Endothelial cell of umbilical vein (primary cell): ENCODE measurements around the gene PAK6. TPM values are rescaled to one million over a fixed set of nuclear protein-coding genes. Genes with fewer than 3 reads are reported as not detected.

ENCODE experiments used
- BruUV-seq: library from RNA; stranded (reverse); fragments of 400-500 nt; replicated peaks from 2 replicates; lab custom pipeline; 2021; lab: Mats Ljungman, UMichigan
- CTCF ChIA-PET: fragments of 300-600, 350-600 bp; sonication (Branson Sonifier 250); formaldehyde crosslinking; loops from one replicate; lab custom pipeline; 2021; ENCODE audit warnings: antibody characterized with exemption, inconsistent platforms; lab: Charles Lee
- POLR2A ChIA-PET: fragments of 300-600, 350-600 bp; sonication (Branson Sonifier 250); formaldehyde crosslinking; loops from one replicate; lab custom pipeline; 2021; ENCODE audit warnings: antibody characterized with exemption, inconsistent platforms; lab: Charles Lee
- DNase-seq: peaks from one replicate; pipeline ENCODE4 v3.0.0-alpha.2; 2011; ENCODE audit warnings: low read depth, low spot score
- FAIRE-seq: peaks from 2 replicates; lab custom pipeline; 2011; peaks lifted over from hg19 to GRCh38; lab: Jason Lieb, UNC
- H2AFZ ChIP-seq: 2 replicates; pipeline ENCODE4 v1.6.0; 2012; ENCODE audit warnings: low read depth, low read length, control low read depth, inconsistent platforms
- H3K27ac ChIP-seq: 2 replicates; pipeline ENCODE4 v1.5.1; 2011; ENCODE audit warnings: low read depth, mild to moderate bottlenecking, control low read depth, low read length, moderate library complexity; ENCODE audit not compliant: insufficient read depth
- H3K27me3 ChIP-seq, 2 experiments: 2 replicates each; pipeline versions ENCODE4 v1.6.0 to v1.6.1; 2011; ENCODE audit warnings: low read length in 2 of 2, mixed read lengths in 1 of 2; ENCODE audit not compliant: control insufficient read depth in 2 of 2, insufficient read depth in 2 of 2
- H3K36me3 ChIP-seq, 2 experiments: 2 replicates in 1 of 2; 3 replicates in 1 of 2; pipeline ENCODE4 v1.5.1; 2011; ENCODE audit warnings: low read length in 2 of 2, mild to moderate bottlenecking in 1 of 2, moderate library complexity in 1 of 2; ENCODE audit not compliant: control insufficient read depth in 2 of 2, insufficient read depth in 2 of 2; ENCODE audit errors: extremely low read depth in 1 of 2
- H3K4me1 ChIP-seq: 3 replicates; pipeline ENCODE4 v1.5.1; 2011; ENCODE audit warnings: mild to moderate bottlenecking, low read length; ENCODE audit not compliant: control insufficient read depth, insufficient read depth; ENCODE audit errors: extremely low read depth
- H3K4me2 ChIP-seq: 2 replicates; pipeline ENCODE4 v1.6.1; 2011; ENCODE audit warnings: low read length, control low read depth, mixed read lengths; ENCODE audit not compliant: insufficient read depth
- H3K4me3 ChIP-seq, 3 experiments: fragments of 200-600 bp in 1 of 3; sonication (generic), shearing (Covaris generic) in 1 of 3; replicated peaks in 1 of 3; 2 replicates each; pipeline ENCODE4 v1.5.1; 2011 to 2016; ENCODE audit warnings: control low read depth in 3 of 3, low read length in 3 of 3, mild to moderate bottlenecking in 2 of 3, inconsistent platforms in 1 of 3, low read depth in 1 of 3, moderate library complexity in 1 of 3; ENCODE audit not compliant: insufficient read depth in 1 of 3
- H3K79me2 ChIP-seq: 2 replicates; pipeline ENCODE4 v1.6.0; 2012; ENCODE audit warnings: low read length, inconsistent platforms; ENCODE audit not compliant: control insufficient read depth, insufficient read depth
- H3K9ac ChIP-seq: replicated peaks from 2 replicates; pipeline ENCODE3; 2011; ENCODE audit warnings: low read length, control low read depth; ENCODE audit not compliant: insufficient read depth; ENCODE audit errors: extremely low read depth
- H3K9me1 ChIP-seq: replicated peaks from 3 replicates; pipeline ENCODE4 v1.6.0; 2011; ENCODE audit warnings: mild to moderate bottlenecking, low read length; ENCODE audit not compliant: control insufficient read depth, insufficient read depth; ENCODE audit errors: extremely low read depth
- H3K9me3 ChIP-seq: replicated peaks from 2 replicates; pipeline ENCODE4 v1.5.1; 2012; ENCODE audit warnings: low read length, inconsistent platforms; ENCODE audit not compliant: control insufficient read depth, insufficient read depth
- H4K20me1 ChIP-seq: replicated peaks from 2 replicates; pipeline ENCODE3; 2011; ENCODE audit warnings: mild to moderate bottlenecking, low read length; ENCODE audit not compliant: control insufficient read depth, insufficient read depth; ENCODE audit errors: extremely low read depth
- EZH2 ChIP-seq: IDR thresholded peaks from 2 replicates; pipeline ENCODE4 v1.6.1; 2012; ENCODE audit warnings: borderline replicate concordance, low read depth, mild to moderate bottlenecking, moderate library complexity, low read length, inconsistent platforms; ENCODE audit not compliant: severe bottlenecking
- FOS ChIP-seq: IDR thresholded peaks from 2 replicates; pipeline ENCODE4 v1.6.1; 2011; ENCODE audit warnings: mild to moderate bottlenecking, low read length, moderate library complexity, borderline replicate concordance; ENCODE audit not compliant: insufficient read depth
- POLR2A ChIP-seq: IDR thresholded peaks from 2 replicates; pipeline ENCODE4 v1.6.1; 2012; ENCODE audit warnings: low read depth, mild to moderate bottlenecking, control low read depth, low read length
- dilution Hi-C: fragments of 300-500 bp; cut with MboI; formaldehyde crosslinking; loops from one replicate; pipeline ENCODE4 v1.15.0; 2019; ENCODE audit warnings: low sequenced_read_pairs; ENCODE audit not compliant: extremely low pct_ligation_motif_present
- intact Hi-C: fragments of 100-400 bp; cut with micrococcal nuclease; formaldehyde crosslinking; loops from one replicate; pipeline ENCODE4 v1.10.0; 2022
- polyA plus RNA-seq, 4 experiments: library from polyadenylated mRNA; depleted of rRNA in 3 of 4; stranded (reverse) in 3 of 4; unstranded in 1 of 4; fragments of >200 nt; gene quantifications; 2 replicates each; pipeline versions ENCODE4 v1.2.1 to v1.2.3, GENCODE V29; 2011 to 2012; ENCODE audit warnings: missing spikeins in 1 of 4
- total RNA-seq: library from RNA; stranded (reverse); gene quantifications from 2 replicates; pipeline ENCODE4 v1.2.3, GENCODE V29; 2021
- TF ChIP-seq, protein P1 (sequence below), 2 donors: IDR thresholded peaks; 1 replicate in 1 of 2; 2 replicates in 1 of 2; pipeline ENCODE4 v1.5.1; 2011; ENCODE audit warnings: low read length in 2 of 2, mild to moderate bottlenecking in 2 of 2, moderate library complexity in 2 of 2, control low read depth in 1 of 2, inconsistent platforms in 1 of 2, low read depth in 1 of 2; ENCODE audit not compliant: insufficient read depth in 1 of 2; ENCODE audit errors: extremely low read depth in 1 of 2

PAK6 gene
- total and polyA plus RNA-seq, 2 donors (not counting 3 experiments of a cell fraction or from before 2014, with no cell fraction given), result not detected

DNA sequence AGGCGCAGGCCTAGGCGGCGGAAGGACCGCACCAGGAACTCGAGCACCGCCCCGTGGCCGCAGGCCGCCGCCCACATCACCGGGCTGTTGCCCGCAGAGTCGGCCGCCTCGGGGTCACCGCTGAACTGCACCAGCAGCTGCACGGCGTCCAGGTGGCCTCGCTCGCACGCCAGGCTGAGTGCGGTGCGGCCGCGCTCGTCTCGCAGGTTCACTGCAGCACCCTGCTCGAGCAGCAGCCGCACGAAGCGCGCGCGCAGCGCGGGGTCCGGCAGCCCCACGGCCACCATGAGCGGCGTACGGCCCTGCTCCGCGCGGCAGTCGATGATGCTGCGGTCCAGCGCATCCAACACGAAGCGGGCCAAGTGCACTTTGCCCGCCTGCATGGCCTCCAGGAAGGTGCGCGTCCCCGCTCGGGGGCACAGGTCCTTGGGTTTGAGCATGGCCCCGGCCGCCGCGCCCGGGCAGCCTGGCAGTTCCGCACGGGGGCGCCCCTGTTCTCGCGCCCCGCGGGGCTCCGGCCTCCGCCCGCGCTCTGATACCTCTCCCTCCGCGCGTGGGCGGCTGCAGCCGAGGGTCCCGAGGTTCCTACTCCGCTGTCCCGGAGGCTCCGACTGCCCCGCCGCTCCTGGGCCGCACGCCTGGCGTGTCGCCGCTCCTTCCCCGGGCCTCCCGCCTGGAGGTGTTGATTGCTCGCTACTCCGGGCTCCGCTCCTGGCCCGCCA, 43.4 kb downstream of the PAK6 start:
- Histone ChIP-seq H3K4me1 (peaks cover 12% of the 10 kb centered on the region), H3K27me3 (peaks cover 48 to 68% of the 10 kb centered on the region in 2 experiments), H2AFZ (peak overlapping the region; percentile 79), H3K9me1 (no peaks in the 10 kb centered on the region), H3K9me3 (no peaks in the 10 kb centered on the region), H4K20me1 (no peaks in the 10 kb centered on the region), H3K4me3 (peak overlapping the region in 2 of 3 experiments; percentile 13 to 32), H3K27ac (no peak overlapping the region), H3K9ac (no peak overlapping the region), H3K4me2 (peak overlapping the region; percentile 69), H3K79me2 (no peaks in the 10 kb centered on the region), H3K36me3 (no peaks in the 10 kb centered on the region)
- intact Hi-C loops, result no loop called here
- CTCF ChIA-PET, result interaction anchor here (0.9 to 5.3 kb wide), 5 partner anchors 7 to 57 kb away, joined by 3 to 83 read pairs (median 4); partner anchors contain the start of gene PLCB2
- TF ChIP-seq POLR2A (no peak), EZH2 (peak; percentile 82), FOS (no peak)
- TF ChIP-seq, protein P1, sequence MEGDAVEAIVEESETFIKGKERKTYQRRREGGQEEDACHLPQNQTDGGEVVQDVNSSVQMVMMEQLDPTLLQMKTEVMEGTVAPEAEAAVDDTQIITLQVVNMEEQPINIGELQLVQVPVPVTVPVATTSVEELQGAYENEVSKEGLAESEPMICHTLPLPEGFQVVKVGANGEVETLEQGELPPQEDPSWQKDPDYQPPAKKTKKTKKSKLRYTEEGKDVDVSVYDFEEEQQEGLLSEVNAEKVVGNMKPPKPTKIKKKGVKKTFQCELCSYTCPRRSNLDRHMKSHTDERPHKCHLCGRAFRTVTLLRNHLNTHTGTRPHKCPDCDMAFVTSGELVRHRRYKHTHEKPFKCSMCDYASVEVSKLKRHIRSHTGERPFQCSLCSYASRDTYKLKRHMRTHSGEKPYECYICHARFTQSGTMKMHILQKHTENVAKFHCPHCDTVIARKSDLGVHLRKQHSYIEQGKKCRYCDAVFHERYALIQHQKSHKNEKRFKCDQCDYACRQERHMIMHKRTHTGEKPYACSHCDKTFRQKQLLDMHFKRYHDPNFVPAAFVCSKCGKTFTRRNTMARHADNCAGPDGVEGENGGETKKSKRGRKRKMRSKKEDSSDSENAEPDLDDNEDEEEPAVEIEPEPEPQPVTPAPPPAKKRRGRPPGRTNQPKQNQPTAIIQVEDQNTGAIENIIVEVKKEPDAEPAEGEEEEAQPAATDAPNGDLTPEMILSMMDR (IDR thresholded peaks at IDR 0.05; ENCODE audit: extremely low read depth in 1 of 2, insufficient read depth in 1 of 2, low read depth in 1 of 2, low read length in 2 of 2), result peak; percentile 26 to 36
- FAIRE-seq, result no peak
- dilution Hi-C loops, result no loop called here
- POLR2A ChIA-PET, result no interaction called here
- DNase-seq, result peak; percentile 31
- no TSS peak for BruUV-seq
